BE2C (cell line): Measurements from ENCODE around the gene ERMARD.

Experiments used
- DNase-seq: peaks from one replicate; pipeline ENCODE4 v3.0.0-alpha.2; 2020
- H3K27me3 ChIP-seq: fragments of 250-450 bp; sonication (Bioruptor Pico); 2 replicates; pipeline ENCODE4 v1.5.1; 2020; ENCODE audit warnings: mild to moderate bottlenecking
- H3K36me3 ChIP-seq: fragments of 250-450 bp; sonication (Bioruptor Pico); 2 replicates; pipeline ENCODE4 v1.5.1; 2020; ENCODE audit warnings: mild to moderate bottlenecking
- H3K4me1 ChIP-seq: fragments of 250-450 bp; sonication (Bioruptor Pico); 2 replicates; pipeline ENCODE4 v1.5.1; 2020
- H3K4me3 ChIP-seq: 2 replicates; pipeline ENCODE4 v1.5.1; 2011; ENCODE audit warnings: low read depth, low read length
- H3K9me3 ChIP-seq: fragments of 250-450 bp; sonication (Bioruptor Pico); 2 replicates; pipeline ENCODE4 v1.5.1; 2020
- TF ChIP-seq, protein P1 (sequence below): IDR thresholded peaks from 2 replicates; pipeline ENCODE4 v1.5.1; 2012; ENCODE audit warnings: mild to moderate bottlenecking, low read depth, low read length

Gene ERMARD

DNA sequence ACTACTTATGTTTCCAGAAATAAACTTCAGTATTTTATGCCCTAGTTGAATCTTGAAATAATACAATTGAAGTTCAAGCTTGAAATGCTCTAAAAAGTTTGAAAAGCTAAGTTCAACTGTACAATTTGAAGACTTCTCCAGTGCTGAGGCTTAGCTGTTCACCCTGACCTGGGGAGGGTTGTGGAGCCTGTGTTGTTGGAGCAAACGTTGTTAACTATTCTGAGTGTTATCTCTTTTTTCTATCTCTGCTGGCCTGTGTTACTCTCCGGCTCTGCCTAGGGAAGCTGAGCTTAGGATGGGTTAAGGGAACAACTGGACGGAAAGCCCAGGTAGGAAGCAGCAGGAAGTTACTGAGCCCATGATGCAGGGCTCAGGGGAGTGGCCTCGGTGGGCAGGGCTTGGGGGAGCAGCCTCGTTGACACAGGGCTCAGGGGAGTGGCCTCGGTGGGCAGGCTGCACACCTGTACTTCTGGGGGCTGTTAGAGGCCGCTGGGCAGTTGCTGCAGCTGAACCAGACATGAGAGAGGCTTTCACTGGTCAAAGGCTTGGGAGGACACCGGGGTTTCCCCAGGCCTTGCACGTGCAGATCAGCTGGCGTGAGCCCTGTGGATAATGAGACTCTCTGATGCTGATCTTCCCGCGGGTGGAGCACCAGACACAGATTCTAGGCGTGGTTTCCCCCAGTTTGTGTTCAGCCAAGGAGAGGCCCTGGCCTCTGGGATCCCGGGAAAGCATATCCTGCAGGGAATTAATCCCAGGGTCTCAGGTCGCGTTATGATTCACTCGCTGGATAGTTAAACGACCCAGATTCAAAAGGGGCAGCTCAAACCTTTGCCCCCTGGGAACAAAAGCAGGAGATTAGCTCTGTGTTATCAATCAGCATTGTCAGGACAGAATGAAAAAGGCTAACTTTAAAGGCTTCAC, 58.9 kb downstream of the ERMARD start:
- no peak for DNase-seq
- no peaks in the 10 kb centered on the region for H3K36me3 ChIP-seq

GRCh38 chr6:169811072-169811471, 59.6 kb downstream of the ERMARD start:
- DNase-seq: no peak
- no peaks in the 10 kb centered on the region for H3K36me3 ChIP-seq
- no peaks in the 10 kb centered on the region for H3K27me3 ChIP-seq
- H3K4me1 ChIP-seq: peaks cover 11% of the 10 kb centered on the region
- H3K4me3 ChIP-seq: no peak overlapping the region
- TF ChIP-seq, protein P1, sequence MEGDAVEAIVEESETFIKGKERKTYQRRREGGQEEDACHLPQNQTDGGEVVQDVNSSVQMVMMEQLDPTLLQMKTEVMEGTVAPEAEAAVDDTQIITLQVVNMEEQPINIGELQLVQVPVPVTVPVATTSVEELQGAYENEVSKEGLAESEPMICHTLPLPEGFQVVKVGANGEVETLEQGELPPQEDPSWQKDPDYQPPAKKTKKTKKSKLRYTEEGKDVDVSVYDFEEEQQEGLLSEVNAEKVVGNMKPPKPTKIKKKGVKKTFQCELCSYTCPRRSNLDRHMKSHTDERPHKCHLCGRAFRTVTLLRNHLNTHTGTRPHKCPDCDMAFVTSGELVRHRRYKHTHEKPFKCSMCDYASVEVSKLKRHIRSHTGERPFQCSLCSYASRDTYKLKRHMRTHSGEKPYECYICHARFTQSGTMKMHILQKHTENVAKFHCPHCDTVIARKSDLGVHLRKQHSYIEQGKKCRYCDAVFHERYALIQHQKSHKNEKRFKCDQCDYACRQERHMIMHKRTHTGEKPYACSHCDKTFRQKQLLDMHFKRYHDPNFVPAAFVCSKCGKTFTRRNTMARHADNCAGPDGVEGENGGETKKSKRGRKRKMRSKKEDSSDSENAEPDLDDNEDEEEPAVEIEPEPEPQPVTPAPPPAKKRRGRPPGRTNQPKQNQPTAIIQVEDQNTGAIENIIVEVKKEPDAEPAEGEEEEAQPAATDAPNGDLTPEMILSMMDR: no peak
- no peaks in the 10 kb centered on the region for H3K9me3 ChIP-seq

More for the DNA sequence above, 58.9 kb downstream of the ERMARD start:
- TF ChIP-seq, protein P1: no peak
- peaks cover 11% of the 10 kb centered on the region for H3K4me1 ChIP-seq
- H3K27me3 ChIP-seq: no peaks in the 10 kb centered on the region
- H3K4me3 ChIP-seq: no peak overlapping the region
- no peaks in the 10 kb centered on the region for H3K9me3 ChIP-seq

GRCh38 chr6:169811521-169812256, 60.3 kb downstream of the ERMARD start:
- no peak for DNase-seq
- TF ChIP-seq, protein P1: no peak
- Histone ChIP-seq H3K4me1 (peaks cover 11% of the 10 kb centered on the region), H3K27me3 (no peaks in the 10 kb centered on the region), H3K4me3 (no peak overlapping the region), H3K9me3 (no peaks in the 10 kb centered on the region), H3K36me3 (no peaks in the 10 kb centered on the region)

- Histone ChIP-seq H3K27me3 (no peaks in the 10 kb centered on the region), H3K9me3 (no peaks in the 10 kb centered on the region; the same call in 1 of the 2 replicates), H3K4me1 (peaks cover 11% of the 10 kb centered on the region), H3K36me3 (no peaks in the 10 kb centered on the region), H3K4me3 (no peak overlapping the region)
- TF ChIP-seq, protein P1: no peak
- no peak for DNase-seq
These were observed 60.8 kb downstream of the ERMARD start for GRCh38 chr6:169812257-169812644.

DNA sequence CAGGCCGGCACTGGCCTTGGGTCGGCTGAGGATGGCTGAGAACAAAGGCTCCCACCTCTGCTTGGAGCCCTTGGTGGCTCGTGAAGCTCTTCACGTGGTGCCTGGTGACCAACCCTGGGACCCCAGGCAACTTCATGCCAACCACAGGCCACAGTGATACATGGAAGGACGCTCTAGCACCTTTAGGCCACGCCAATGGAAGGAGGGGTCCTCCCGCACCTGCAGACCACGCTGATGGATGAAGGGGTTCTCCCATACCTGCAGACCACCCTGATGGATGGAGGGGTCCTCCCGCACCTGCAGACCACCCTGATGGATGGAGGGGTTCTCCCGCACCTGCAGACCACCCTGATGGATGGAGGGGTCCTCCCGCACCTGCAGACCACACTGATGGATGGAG, 62.5 kb downstream of the ERMARD start:
- TF ChIP-seq, protein P1: no peak
- Histone ChIP-seq H3K4me1 (peaks cover 11% of the 10 kb centered on the region), H3K4me3 (no peak overlapping the region), H3K9me3 (no peaks in the 10 kb centered on the region; the same call in 1 of the 2 replicates), H3K36me3 (no peaks in the 10 kb centered on the region), H3K27me3 (peaks cover 6% of the 10 kb centered on the region; the same call in 1 of the 2 replicates)
- no peak for DNase-seq
